SU-DHL-6 (cell line): Measurements from ENCODE around the gene PLCD1.

Experiments used
- H2AFZ ChIP-seq: fragments of 200-600 bp; sonication (generic); 2 replicates; pipeline ENCODE4 v1.6.1; 2014; ENCODE audit warnings: low read depth, mild to moderate bottlenecking, moderate library complexity, mixed read lengths, antibody characterized with exemption, low read length; ENCODE audit not compliant: severe bottlenecking
- H3F3A ChIP-seq: fragments of 200-600 bp; shearing (Covaris generic); 2 replicates; pipeline ENCODE4 v1.6.0; 2016; ENCODE audit warnings: antibody characterized with exemption, mild to moderate bottlenecking; ENCODE audit not compliant: insufficient read depth
- H3K27ac ChIP-seq: fragments of 200-600 bp; sonication (generic); 2 replicates; pipeline ENCODE4 v1.5.1; 2016; ENCODE audit warnings: low read depth, mild to moderate bottlenecking, low read length, moderate library complexity, mixed read lengths
- H3K27me3 ChIP-seq: fragments of 200-600 bp; sonication (generic), shearing (Covaris generic); 2 replicates; pipeline ENCODE4 v1.6.0; 2014; ENCODE audit warnings: mild to moderate bottlenecking, low read length
- H3K36me3 ChIP-seq: fragments of 200-600 bp; sonication (generic); 2 replicates; pipeline ENCODE4 v1.6.1; 2014; ENCODE audit warnings: mild to moderate bottlenecking, low read length, mixed read lengths
- H3K4me2 ChIP-seq: fragments of 300-600, 200-600 bp; shearing (Covaris generic), sonication (generic); 2 replicates; pipeline ENCODE4 v1.6.0; 2014; ENCODE audit warnings: low read length, low read depth, mild to moderate bottlenecking; ENCODE audit not compliant: poor library complexity, severe bottlenecking
- H3K4me3 ChIP-seq: fragments of 200-600 bp; sonication (generic); 2 replicates; pipeline ENCODE4 v1.5.1; 2014; ENCODE audit warnings: antibody characterized with exemption, low read length, mild to moderate bottlenecking, mixed read lengths; ENCODE audit not compliant: insufficient read depth, poor library complexity, severe bottlenecking
- H3K79me2 ChIP-seq: fragments of 200-600 bp; sonication (generic); 2 replicates; pipeline ENCODE4 v1.6.1; 2014; ENCODE audit warnings: mild to moderate bottlenecking, low read length, moderate library complexity; ENCODE audit not compliant: insufficient read depth
- H3K9ac ChIP-seq: fragments of 200-600 bp; sonication (generic); 2 replicates; pipeline ENCODE4 v1.7.0; 2014; ENCODE audit warnings: mild to moderate bottlenecking, low read length
- H3K9me2 ChIP-seq: fragments of 200-600 bp; sonication (generic); replicated peaks from 2 replicates; pipeline ENCODE4 v1.6.1; 2014; ENCODE audit warnings: low read length; ENCODE audit not compliant: insufficient read depth
- H3K9me3 ChIP-seq: fragments of 200-600 bp; sonication (generic); 2 replicates; pipeline ENCODE4 v1.6.1; 2014; ENCODE audit warnings: low read length, mixed read lengths; ENCODE audit not compliant: insufficient read depth
- H4K20me1 ChIP-seq: fragments of 200-600 bp; sonication (generic); 2 replicates; pipeline ENCODE4 v1.6.1; 2014; ENCODE audit warnings: low read depth, mild to moderate bottlenecking, antibody characterized with exemption, low read length, moderate library complexity, mixed read lengths
- CTCF ChIP-seq: fragments of 200-600 bp; sonication (generic); IDR thresholded peaks from one replicate; pipeline ENCODE4 v1.5.1; 2017; ENCODE audit warnings: antibody characterized with exemption, mild to moderate bottlenecking, low read length, moderate library complexity; ENCODE audit not compliant: insufficient read depth, poor library complexity, severe bottlenecking
- EZH2phosphoT487 ChIP-seq: fragments of 200-600 bp; sonication (generic), shearing (Covaris generic); conservative IDR thresholded peaks from 2 replicates; pipeline ENCODE4 v1.6.1; 2018; ENCODE audit warnings: mild to moderate bottlenecking, antibody characterized with exemption, low read length, moderate library complexity, mixed read lengths

PLCD1 gene

GRCh38 chr3:38016847-38017444, 12.5 kb downstream of the PLCD1 start:
- Histone ChIP-seq H3K9me2 (no peaks in the 10 kb centered on the region), H3K9me3 (no peaks in the 10 kb centered on the region), H2AFZ (no peak overlapping the region), H4K20me1 (no peaks in the 10 kb centered on the region), H3K27me3 (no peaks in the 10 kb centered on the region), H3K9ac (no peak overlapping the region), H3F3A (no peaks in the 10 kb centered on the region), H3K27ac (no peak overlapping the region), H3K4me2 (no peak overlapping the region), H3K79me2 (no peaks in the 10 kb centered on the region), H3K36me3 (no peaks in the 10 kb centered on the region), H3K4me3 (no peak overlapping the region)
- TF ChIP-seq CTCF (no peak), EZH2phosphoT487 (no peak)

- Histone ChIP-seq H3K79me2 (no peaks in the 10 kb centered on the region), H3K36me3 (no peaks in the 10 kb centered on the region), H3K9ac (no peak overlapping the region), H3K27ac (no peak overlapping the region), H3K4me3 (no peak overlapping the region), H2AFZ (no peak overlapping the region), H3K27me3 (no peaks in the 10 kb centered on the region), H4K20me1 (no peaks in the 10 kb centered on the region), H3K9me2 (no peaks in the 10 kb centered on the region), H3K9me3 (no peaks in the 10 kb centered on the region), H3F3A (no peaks in the 10 kb centered on the region), H3K4me2 (no peak overlapping the region)
- TF ChIP-seq CTCF (no peak), EZH2phosphoT487 (no peak)
Observed at GRCh38 chr3:38016410-38016809, 13.0 kb downstream of the PLCD1 start.

- no peaks in the 10 kb centered on the region for H3K36me3 ChIP-seq
- no peak overlapping the region for H2AFZ ChIP-seq
- H3K9me3 ChIP-seq, result no peaks in the 10 kb centered on the region
- TF ChIP-seq EZH2phosphoT487 (no peak), CTCF (no peak)
- no peak overlapping the region for H3K9ac ChIP-seq
- H3K4me2 ChIP-seq, result no peak overlapping the region
- H3K79me2 ChIP-seq, result no peaks in the 10 kb centered on the region
- H3K27me3 ChIP-seq, result no peaks in the 10 kb centered on the region
- no peak overlapping the region for H3K4me3 ChIP-seq
- H3K9me2 ChIP-seq, result no peaks in the 10 kb centered on the region
- H4K20me1 ChIP-seq, result no peaks in the 10 kb centered on the region
- H3F3A ChIP-seq, result no peaks in the 10 kb centered on the region
- no peak overlapping the region for H3K27ac ChIP-seq
Observed at GRCh38 chr3:38015984-38016383, 13.5 kb downstream of the PLCD1 start.
